MM.1S (cell line): ENCODE results near the gene KCNJ12.

Experiments
- CTCF ChIP-seq: fragments of 300-600 bp; sonication (generic); IDR thresholded peaks from 2 replicates; pipeline ENCODE4 v1.5.1; 2016; ENCODE audit warnings: antibody characterized with exemption, low read length, mixed read lengths
- EZH2 ChIP-seq: fragments of 300-600 bp; sonication (generic); optimal IDR thresholded peaks from 2 replicates; pipeline ENCODE3; 2017; ENCODE audit warnings: low read depth, mild to moderate bottlenecking, antibody characterized with exemption, low read length, mixed read lengths

GRCh38 chr17:21459536-21459935 is 83.4 kb downstream of the KCNJ12 start:
- TF ChIP-seq CTCF: no peak
- no peak for TF ChIP-seq EZH2
